ENCODE data around the gene PDXK.

PDXK gene

DNA sequence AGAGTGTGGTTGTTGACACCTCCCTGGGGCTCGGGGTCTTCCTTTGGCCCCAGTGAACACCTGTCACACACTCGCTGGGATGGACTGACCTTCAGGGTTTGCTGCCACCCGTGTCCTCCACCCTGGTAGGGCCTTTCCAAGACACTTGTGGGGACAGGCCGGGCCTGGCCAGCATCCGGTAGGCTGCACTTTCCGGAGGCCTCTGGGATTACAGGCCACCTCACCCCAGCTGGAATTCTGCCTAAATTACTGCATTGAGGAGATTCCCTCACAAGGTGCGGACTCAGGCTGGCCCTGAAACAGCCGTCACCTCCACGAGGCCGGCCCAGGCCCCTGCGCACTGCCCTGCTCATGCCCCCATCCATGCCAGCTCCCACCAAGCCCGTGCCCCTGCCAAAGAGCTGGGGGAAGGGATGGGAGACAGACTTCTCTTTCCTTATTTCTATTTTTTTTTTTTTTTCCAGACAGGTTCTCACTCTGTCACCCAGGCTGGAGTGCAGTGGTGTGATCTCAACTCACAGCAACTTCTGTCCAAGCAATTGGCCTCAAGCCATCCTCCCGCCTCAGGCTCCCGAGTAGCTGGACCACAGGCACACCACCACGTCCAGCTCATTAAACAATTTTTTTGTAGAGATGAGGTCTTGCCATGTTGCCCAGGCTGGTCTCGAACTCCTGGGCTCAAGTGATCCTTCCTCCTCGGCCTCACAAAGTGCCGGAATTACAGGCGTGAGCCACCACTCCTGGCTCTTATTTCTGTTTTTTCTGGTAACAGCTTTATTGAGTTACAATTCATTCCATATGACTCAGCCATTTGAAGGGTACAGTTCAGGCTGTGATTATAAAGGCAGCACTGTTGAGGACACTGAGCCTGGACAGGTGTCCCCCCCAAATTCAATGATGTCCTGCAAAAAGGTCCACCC is 45.9 kb downstream of the PDXK start:
- no peak for FAIRE-seq

- no peak for FAIRE-seq
Observed at GRCh38 chr21:43766734-43767497, 48.0 kb downstream of the PDXK start.

GRCh38 chr21:43767498-43767983 is 48.6 kb downstream of the PDXK start:
- no peak for FAIRE-seq

DNA sequence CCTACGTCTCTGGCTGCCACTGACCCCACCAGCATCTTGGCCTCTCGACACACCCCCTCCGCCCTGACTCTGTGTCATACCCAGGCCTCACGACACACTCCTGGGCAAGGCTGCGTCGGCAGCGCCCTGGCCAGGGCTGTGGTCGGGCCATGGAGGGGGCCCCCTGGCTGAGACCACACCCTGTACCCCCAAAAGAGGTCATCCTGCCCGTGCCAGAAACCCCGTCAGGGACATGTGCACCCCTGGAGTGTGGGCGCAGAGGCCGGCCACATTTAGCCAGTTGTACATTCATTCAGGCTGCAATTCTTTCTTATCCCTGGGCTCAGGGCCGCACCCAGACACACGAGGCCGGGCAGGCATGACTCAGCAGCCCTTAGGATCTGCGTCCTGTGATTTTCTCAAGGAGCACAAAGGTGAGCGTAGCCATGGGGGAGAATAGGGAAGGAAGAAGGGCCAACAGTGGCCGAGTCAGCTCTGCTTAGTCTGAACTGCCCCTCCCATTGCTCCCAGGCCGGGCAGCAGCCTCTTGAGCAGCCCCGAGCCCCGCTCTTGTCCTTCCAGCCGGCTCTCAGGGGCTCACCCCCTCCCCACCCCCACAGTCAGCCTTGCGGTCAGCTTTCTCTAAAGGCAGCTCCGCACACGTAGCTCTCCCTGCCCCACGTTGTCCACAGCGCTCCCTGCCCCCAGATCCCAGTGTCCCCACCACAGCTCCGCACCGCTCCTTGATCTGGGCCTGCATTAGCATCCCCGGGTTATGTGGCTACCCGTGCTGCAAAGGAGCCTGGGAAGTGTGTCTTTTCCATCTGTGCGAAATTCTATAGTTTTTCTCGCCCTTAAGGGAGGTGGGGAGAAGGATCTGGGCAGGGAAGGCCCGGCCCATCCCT is 49.3 kb downstream of the PDXK start:
- FAIRE-seq: no peak

GRCh38 chr21:43768868-43769167 is 49.9 kb downstream of the PDXK start:
- FAIRE-seq: no peak

DNA sequence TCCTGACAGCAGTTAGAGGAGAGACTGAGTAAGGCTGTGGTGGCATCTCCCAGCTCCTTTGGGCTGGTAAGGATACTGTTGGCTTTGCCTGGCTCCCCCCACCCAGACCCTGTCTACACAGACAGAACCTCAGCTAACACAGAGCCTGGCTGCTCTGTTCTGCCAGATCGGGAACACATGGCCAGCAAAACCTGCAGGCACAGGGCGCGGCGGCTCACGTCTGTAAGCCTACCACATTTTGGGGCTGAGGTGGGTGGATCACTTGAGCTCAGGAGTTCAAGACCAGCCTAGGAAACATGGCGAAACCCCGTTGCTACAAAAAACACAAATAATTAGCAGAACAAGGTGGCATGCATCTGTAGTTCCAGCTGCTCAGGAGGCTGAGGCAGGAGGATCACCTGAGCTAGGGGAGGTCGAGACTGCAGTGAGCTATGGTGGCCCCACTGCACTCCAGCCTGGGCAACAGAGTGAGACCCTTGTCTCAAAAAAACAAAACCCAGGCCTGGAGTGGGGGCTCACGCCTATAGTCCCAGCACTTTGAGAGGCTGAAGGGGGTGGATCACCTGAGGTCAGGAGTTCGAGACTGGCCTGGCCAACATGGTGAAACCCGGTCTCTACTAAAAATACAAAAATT is 50.5 kb downstream of the PDXK start:
- no peak for FAIRE-seq

DNA sequence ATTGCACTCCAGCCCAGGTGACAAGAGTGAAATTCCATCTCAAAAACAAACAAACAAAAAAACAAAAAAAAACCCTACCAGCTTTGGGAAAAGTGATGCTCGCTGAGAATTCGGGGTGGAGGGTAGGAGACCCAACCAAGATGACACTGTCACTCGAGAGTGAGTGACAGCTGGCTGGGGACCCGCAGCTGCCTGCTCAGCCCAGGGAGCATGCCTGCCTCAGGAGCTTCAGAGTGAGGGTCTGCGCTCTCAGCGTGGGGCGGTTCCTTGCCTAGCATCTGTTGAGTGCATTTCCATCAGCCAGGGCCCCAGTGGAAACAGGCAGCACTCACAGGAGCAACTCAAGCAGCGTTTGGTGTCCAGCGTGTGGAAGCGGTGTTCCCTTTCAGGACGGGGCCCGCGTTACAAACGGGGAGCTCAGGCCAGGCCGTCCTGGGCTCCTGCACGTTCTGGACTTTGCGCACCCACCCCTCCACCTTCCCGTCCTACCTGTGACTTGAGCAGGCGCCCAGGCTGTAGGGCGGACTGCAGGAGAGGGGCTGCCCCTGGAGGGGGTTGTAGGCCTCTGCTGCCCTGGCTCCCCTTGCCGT is 51.2 kb downstream of the PDXK start:
- no peak for FAIRE-seq

- FAIRE-seq: no peak
Observed at GRCh38 chr21:43771199-43771675, 52.3 kb downstream of the PDXK start.

GRCh38 chr21:43771698-43772424 is 52.9 kb downstream of the PDXK start:
- no peak for FAIRE-seq

GRCh38 chr21:43772425-43772821 is 53.5 kb downstream of the PDXK start:
- no peak for FAIRE-seq

DNA sequence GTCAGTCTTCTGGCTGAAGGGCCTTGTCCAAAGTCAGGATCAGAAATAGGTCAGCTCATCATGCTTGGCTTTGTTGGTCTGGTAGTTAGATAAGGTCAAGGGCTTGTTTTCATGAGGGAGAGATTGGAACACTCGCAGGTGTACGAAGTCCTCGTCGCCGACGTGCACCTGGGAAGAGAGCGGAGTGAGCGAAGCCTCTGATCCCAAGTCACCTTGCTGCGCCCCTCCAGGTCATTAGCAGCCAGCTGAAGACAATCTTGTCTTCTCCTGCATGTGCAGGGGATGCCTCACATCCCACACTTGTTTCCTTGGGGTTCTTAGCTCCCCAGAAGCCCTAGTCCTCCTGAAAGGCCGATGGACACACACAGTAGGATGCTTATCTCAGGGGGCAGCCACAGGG is 55.2 kb downstream of the PDXK start:
- no peak for FAIRE-seq

DNA sequence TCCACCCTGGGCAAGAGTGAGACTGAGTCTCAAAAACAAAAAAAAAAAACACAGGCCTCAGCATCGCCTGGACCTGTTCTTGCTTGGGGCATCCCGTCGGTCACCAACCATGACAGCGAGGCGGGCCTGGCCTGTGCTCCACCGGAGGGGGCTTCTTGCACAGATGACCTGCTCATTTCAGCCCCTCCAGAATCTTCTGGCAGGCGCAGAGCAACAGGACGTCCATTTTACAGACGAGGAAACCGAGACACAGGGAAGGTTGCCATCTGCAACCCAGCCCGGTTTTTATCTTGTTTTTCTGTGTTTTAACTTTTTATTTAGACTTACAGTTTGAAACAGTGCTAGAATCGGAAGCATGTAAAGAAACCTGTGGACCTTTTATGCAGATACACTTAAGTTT is 56.3 kb downstream of the PDXK start:
- FAIRE-seq: no peak

GRCh38 chr21:43775795-43776430 is 57.0 kb downstream of the PDXK start, which contains the start of gene CSTB:
TSS of gene CSTB (minus strand) at chr21:43776308. CDS start at chr21:43776269, 39 bp downstream.
- FAIRE-seq: no peak

- no peak for FAIRE-seq
Observed at GRCh38 chr21:43777953-43778352, 59.0 kb downstream of the PDXK start.

GRCh38 chr21:43778469-43779335 is 59.8 kb downstream of the PDXK start:
- no peak for FAIRE-seq

DNA sequence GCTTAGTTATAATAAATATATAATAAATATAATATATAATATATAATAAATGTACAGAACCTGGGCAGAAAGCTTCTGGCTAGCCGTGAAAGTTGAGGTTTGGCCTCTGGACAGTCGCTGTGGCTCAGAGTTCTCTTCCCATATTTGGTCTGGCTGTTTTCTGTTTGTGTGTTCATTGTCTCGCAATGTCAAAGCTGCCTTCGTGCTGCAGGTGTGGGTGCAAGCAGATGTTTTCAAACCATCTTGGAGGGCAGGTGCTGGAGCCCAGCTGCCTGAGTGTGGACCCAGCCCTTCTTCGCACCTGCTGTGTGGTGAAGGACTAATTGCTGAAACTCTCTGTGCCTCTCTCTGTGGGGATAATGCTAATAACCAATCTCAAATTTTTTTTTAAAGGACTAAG is 60.7 kb downstream of the PDXK start:
- FAIRE-seq: no peak

GRCh38 chr21:43781846-43782245 is 62.9 kb downstream of the PDXK start:
- FAIRE-seq: no peak

DNA sequence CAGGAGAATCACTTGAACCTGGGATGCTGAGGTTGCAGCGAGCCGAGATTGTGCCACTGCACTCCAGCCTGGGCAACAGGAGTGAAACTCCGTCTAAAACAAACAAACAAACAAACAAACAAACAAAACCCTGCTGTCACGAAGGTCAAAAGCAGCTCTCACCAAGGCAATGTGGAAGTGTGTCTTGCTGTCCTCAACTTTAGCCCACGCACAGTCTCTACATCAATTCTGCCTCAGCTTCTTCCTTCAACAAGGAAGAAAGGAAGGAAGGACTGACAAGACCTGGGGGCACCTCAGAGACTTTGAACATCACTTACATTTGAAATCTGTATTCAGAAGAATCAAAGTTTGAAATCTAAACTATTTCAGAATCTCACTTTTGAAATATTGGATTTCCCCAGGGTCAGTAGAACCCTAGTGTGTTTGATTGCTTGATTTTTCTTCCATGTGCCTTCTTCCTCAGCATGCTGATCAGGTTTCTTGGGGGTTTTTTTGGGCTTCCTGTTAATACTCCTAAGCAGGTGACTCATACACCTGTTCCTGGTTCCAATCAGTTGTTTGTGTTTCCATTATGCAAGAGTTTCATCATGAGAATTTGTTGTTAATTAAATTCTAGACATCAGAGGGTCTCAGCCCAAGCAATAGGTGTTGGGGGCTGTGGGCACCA is 63.6 kb downstream of the PDXK start:
- no peak for FAIRE-seq
